Spinal cord (tissue), 10 donors: ENCODE measurements around the gene SLC13A2. TPM values are rescaled to one million over a fixed set of nuclear protein-coding genes. Genes with fewer than 3 reads are reported as not detected.
"Not testable (repeated sequence)": the region's sequence is repeated elsewhere in the genome, so short reads cannot be mapped to it uniquely, and the experiment has no call there.

Experiments used
- DNase-seq, 6 donors: peaks; one replicate each; pipeline versions ENCODE4 v3.0.0 to v3.0.0-alpha.2; 2013 to 2015; ENCODE audit warnings: low spot score in 6 of 6, low read depth in 4 of 6
- H3K27ac ChIP-seq: one replicate; pipeline ENCODE4 v1.5.1; 2013; ENCODE audit warnings: low read depth, low read length, control low read depth
- H3K27me3 ChIP-seq: one replicate; pipeline ENCODE4 v1.6.1; 2013; ENCODE audit warnings: low read length; ENCODE audit not compliant: control insufficient read depth, insufficient read depth
- H3K36me3 ChIP-seq: one replicate; pipeline ENCODE4 v1.6.1; 2013; ENCODE audit warnings: low read length; ENCODE audit not compliant: control insufficient read depth, insufficient read depth
- H3K4me1 ChIP-seq: one replicate; pipeline ENCODE4 v1.6.1; 2013; ENCODE audit warnings: low read length; ENCODE audit not compliant: control insufficient read depth, insufficient read depth
- H3K4me3 ChIP-seq: one replicate; pipeline ENCODE4 v1.5.1; 2013; ENCODE audit warnings: low read depth, low read length, control low read depth
- H3K9me3 ChIP-seq: one replicate; pipeline ENCODE4 v1.6.1; 2013; ENCODE audit warnings: low read length; ENCODE audit not compliant: control insufficient read depth, insufficient read depth
- WGBS: methylation state at CpG from one replicate; pipeline ENCODE4 v1.1.5; 2013; ENCODE audit warnings: missing lambda C conversion rate; ENCODE audit not compliant: insufficient coverage; 5-methylcytosine and 5-hydroxymethylcytosine counted together
- polyA plus RNA-seq, 2 donors: library from polyadenylated mRNA; unstranded; fragments of 120-200 nt; gene quantifications; one replicate each; pipeline ENCODE4 v1.2.1, GENCODE V29; 2013; ENCODE audit not compliant: insufficient read length in 2 of 2
- total RNA-seq, 2 donors: library from RNA; depleted of rRNA in 1 of 2; stranded (reverse); fragments of 120-200 nt in 1 of 2; fragments of >200 nt in 1 of 2; gene quantifications; one replicate each; pipeline versions ENCODE4 v1.2.3 to v1.2.4, GENCODE V29; 2013 to 2014
- donor health status: healthy.

Gene SLC13A2
- total and polyA plus RNA-seq, 4 donors = 0.06 to 0.27 (median 0.10) TPM; not detected in 1

DNA sequence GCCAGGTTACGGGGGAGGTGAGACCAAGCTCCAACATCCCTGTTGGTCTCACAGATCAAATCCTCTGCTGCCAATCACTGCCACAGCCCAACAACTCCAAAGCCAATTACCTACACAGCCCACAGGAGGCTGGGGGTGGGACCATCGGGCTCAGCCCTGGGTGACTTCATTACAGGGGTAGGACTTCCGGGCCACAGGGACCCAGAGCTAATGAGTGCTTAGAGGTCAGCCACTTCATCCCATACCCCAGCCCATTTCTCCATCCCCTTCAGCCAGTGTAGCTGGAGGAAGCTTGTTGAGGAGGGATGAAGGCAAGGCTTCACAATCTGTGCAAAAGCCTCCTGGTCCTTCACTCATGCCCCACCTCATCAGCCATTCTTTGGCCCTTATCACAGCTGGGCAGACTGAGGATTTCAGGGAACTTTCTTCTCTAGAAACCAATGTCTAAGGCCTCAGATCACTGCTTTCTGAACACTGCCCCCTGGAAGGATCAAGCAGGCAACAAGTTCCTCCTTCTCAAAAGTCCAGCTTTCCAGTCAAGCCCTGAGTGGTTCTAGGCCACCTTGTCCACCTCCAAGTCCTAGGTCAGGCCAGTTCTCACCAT lies 38.5 kb downstream of the SLC13A2 start:
- Histone ChIP-seq H3K36me3 (no peaks in the 10 kb centered on the region), H3K27me3 (peaks cover 23% of the 10 kb centered on the region), H3K9me3 (no peaks in the 10 kb centered on the region), H3K4me3 (no peak overlapping the region), H3K4me1 (peaks cover 3% of the 10 kb centered on the region), H3K27ac (no peak overlapping the region)
- WGBS = no CpG with 5 or more reads among the region's 3 CpGs
- DNase-seq = no peak

DNA sequence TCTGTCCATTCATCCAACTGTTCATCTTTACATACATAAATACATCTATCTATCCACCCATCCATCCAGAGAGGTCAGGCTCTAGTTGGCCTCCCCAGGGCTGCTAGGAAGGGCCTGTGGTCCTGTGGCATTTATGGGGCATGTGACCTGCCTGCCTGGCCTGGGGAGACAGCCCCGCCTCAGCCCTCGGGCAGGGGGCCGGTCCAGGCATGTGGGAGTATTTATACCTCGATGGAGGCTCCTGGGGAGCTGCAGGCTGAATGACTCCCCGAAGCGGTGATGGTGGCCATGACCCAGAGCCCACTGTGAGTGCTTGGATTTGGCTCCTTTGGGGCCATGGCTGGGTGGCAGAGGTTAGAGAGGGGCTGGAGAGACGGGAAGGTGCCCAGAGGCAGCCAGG lies 40.0 kb downstream of the SLC13A2 start:
- DNase-seq = no peak
- peaks cover 11% of the 10 kb centered on the region for H3K27me3 ChIP-seq
- 65% methylated on average over 5 of the region's 7 CpGs for WGBS

DNA sequence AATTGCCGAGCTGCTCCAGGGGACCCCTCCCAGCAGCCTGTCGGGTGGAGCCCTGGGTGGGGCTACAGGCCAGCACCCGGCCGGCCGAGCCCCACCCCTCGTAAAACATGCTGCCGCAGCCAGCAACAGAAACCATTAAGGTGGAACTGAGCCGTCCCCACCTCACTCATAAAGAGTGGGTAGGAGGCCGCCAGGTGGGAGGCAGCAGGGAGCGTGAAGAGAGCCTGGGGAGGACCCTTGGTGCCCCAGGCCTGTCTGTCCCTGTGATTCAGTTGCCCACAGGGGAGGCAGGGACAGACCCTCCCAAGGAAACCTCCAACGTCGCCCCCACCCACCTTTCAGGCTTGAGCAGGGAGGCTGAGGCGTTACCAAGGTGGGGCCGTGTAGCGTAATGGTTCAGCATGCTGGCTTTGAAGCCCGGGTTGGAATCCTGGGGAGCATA lies 41.1 kb downstream of the SLC13A2 start:
- no peak for DNase-seq
- no peak overlapping the region for H3K27ac ChIP-seq
- no peak overlapping the region for H3K4me3 ChIP-seq
- H3K9me3 ChIP-seq = no peaks in the 10 kb centered on the region
- peaks cover 9% of the 10 kb centered on the region for H3K27me3 ChIP-seq
- H3K4me1 ChIP-seq = no peaks in the 10 kb centered on the region
- H3K36me3 ChIP-seq = no peaks in the 10 kb centered on the region
- WGBS = 70% methylated on average over 7 of the region's 16 CpGs

More for the DNA sequence above, 40.0 kb downstream of the SLC13A2 start:
- no peaks in the 10 kb centered on the region for H3K9me3 ChIP-seq
- H3K36me3 ChIP-seq = no peaks in the 10 kb centered on the region
- H3K4me3 ChIP-seq = no peak overlapping the region
- H3K4me1 ChIP-seq = no peaks in the 10 kb centered on the region
- no peak overlapping the region for H3K27ac ChIP-seq

DNA sequence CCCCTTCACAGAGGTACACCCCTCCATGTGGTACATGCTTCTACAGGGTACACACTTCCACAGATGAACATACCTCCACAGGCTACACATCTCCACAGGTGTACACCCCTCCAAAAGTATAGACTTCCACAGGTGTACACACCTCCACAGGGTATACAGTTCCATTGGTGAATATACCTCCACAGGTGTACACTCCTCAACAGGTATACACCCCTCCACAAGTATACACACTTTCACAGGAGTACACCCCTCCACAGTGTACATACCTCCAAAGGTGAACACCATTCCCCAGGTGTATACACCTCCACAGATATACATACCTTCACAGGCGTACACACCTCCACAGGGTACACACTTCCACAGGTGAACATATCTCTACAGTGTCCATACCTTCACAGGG lies 42.1 kb downstream of the SLC13A2 start:
- no peaks in the 10 kb centered on the region for H3K36me3 ChIP-seq

DNA sequence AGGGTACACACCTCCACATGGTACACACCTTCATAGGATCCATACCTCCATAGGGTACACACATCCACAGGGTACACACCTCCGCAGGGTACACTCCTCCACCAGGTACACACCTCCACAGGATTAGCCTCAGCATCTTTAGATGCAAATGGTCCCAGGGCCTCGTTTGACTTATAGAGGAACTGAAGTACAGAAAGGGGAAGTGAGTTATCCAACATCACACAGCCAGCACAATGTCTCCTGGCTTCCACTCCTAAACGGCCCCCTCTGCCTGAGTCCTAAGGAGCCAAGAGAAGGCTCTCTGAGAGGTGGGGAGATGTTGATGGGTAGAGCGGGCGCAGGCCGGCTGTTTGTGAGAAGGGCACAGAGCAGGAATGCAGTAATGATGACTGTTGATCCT lies 44.7 kb downstream of the SLC13A2 start:
- H3K27ac ChIP-seq = no peak overlapping the region
- H3K4me1 ChIP-seq = no peaks in the 10 kb centered on the region
- H3K9me3 ChIP-seq = no peaks in the 10 kb centered on the region
- H3K27me3 ChIP-seq = peaks cover 7% of the 10 kb centered on the region
- H3K36me3 ChIP-seq = no peaks in the 10 kb centered on the region
- WGBS = 90% methylated on average over 5 of the region's 6 CpGs
- no peak overlapping the region for H3K4me3 ChIP-seq
- no peak for DNase-seq

More for the DNA sequence above, 42.1 kb downstream of the SLC13A2 start:
- DNase-seq = no peak
- Histone ChIP-seq H3K4me3 (no peak overlapping the region), H3K4me1 (no peaks in the 10 kb centered on the region), H3K27me3 (peaks cover 7% of the 10 kb centered on the region), H3K9me3 (no peaks in the 10 kb centered on the region), H3K27ac (no peak overlapping the region)
- 94% methylated on average over 1 of the region's 1 CpG for WGBS

DNA sequence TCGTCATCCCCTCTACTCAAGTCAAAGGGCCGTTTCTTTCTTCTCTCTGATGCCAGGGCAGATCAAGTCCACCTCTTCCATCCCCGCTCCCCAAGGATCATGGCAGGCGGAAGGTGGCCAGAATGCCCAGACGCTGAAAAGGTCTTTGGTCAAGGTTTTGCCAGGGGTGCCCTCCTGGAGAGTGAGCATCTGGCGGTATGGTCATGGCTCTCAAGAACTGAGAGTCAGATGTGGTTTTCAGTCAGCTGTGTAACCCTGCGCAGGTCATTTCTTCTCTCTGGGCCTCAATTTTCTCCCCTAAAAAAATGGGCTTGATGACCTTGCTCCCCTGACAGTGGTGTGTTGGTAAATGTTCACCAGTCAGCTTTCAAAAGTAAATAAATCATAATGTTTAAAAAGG lies 45.1 kb downstream of the SLC13A2 start:
- DNase-seq = no peak
- H3K4me3 ChIP-seq = no peak overlapping the region
- H3K27me3 ChIP-seq = peaks cover 6% of the 10 kb centered on the region
- H3K9me3 ChIP-seq = no peaks in the 10 kb centered on the region
- 75% methylated on average over 4 of the region's 7 CpGs for WGBS
- no peak overlapping the region for H3K27ac ChIP-seq
- no peaks in the 10 kb centered on the region for H3K4me1 ChIP-seq
- H3K36me3 ChIP-seq = no peaks in the 10 kb centered on the region

DNA sequence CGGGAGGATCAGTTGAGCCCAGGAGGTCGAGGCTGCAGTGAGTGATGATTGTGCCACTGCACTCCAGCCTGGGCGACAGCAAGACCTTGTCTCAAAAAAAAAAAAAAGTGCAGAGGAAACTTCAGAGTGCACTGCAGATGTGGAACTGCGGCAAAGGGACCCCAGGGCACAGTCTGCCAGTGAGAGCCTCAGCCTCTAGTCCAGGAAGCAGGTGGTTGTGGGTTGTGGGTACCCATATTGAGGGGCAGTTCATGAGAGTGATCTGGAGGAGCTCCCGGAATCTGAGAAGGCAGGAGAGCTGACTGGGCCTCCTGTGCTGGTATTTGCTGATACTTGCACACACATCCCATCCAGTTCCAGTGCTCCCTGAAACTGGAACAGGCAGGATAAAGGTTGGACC lies 45.8 kb downstream of the SLC13A2 start:
- H3K9me3 ChIP-seq = no peaks in the 10 kb centered on the region
- no peak for DNase-seq
- no peak overlapping the region for H3K27ac ChIP-seq
- no peaks in the 10 kb centered on the region for H3K36me3 ChIP-seq
- H3K4me1 ChIP-seq = no peaks in the 10 kb centered on the region
- peaks cover 5% of the 10 kb centered on the region for H3K27me3 ChIP-seq
- no peak overlapping the region for H3K4me3 ChIP-seq
- WGBS = 80% methylated on average over 4 of the region's 5 CpGs

DNA sequence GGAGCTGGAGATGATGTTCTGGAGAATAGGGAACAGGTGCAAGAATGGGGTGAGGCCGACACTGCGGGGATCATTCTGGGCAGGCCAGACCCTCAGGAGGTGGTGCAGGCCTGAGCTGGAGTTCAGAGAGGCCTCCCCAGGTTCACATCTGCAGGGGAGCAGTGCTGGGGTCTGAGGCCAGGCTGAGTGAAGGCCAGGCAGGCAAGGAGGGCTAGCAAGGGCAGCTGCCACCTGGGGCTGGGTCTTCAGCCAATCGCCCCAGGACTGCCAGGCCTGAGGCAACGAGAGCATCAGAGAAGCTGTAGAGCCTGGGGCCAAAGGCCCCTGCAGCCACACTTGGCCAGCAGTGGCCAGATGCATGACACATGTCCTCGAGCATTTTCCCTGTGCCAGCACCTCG lies 47.2 kb downstream of the SLC13A2 start:
- H3K27ac ChIP-seq = no peak overlapping the region
- no peak overlapping the region for H3K4me3 ChIP-seq
- DNase-seq = no peak
- peaks cover 3% of the 10 kb centered on the region for H3K36me3 ChIP-seq
- WGBS = 78% methylated on average over 6 of the region's 6 CpGs
- H3K9me3 ChIP-seq = no peaks in the 10 kb centered on the region
- no peaks in the 10 kb centered on the region for H3K27me3 ChIP-seq
- H3K4me1 ChIP-seq = no peaks in the 10 kb centered on the region

DNA sequence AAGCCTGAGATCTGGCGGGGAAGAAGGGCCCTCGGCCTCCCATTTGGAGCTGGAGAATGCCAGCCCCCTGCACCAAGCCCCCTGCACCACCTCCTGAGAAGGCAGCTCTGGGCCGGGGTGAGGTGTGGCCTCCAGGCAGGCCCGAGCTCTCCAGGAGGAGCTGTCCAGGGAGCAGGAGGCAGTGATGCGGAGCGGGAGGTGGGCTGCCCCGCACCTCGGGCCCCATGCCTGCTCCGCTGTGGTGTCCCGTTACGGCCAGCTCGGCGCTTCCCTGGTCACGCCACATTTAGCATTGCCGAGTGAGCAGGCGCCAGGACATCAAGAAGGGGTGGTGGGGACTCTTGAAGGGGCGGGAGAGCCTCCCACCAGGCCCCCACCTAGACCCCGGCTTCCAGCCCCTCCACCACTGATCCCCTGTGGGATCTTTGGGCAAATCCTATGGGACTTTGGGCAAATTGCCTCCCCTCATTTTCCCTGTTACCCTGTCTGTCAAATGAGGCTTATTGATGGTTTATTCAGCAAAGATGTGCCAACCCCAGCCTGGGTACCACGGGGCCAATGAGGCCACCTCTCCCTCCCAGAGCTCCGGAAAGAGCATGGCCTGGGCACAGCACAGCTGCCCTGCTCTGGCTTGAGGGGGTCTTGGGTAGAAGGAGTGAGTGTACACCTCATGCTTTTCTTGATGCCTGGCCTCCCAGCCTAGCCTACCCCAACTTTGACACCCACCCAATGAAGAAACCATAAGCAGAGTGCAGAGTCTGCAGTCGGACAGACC lies 48.1 kb downstream of the SLC13A2 start:
- 19% methylated on average over 15 of the region's 21 CpGs for WGBS
- Histone ChIP-seq H3K4me3 (no peak overlapping the region), H3K27me3 (no peaks in the 10 kb centered on the region), H3K27ac (no peak overlapping the region), H3K9me3 (no peaks in the 10 kb centered on the region), H3K36me3 (peaks cover 3% of the 10 kb centered on the region), H3K4me1 (no peaks in the 10 kb centered on the region)
- DNase-seq = no peak

DNA sequence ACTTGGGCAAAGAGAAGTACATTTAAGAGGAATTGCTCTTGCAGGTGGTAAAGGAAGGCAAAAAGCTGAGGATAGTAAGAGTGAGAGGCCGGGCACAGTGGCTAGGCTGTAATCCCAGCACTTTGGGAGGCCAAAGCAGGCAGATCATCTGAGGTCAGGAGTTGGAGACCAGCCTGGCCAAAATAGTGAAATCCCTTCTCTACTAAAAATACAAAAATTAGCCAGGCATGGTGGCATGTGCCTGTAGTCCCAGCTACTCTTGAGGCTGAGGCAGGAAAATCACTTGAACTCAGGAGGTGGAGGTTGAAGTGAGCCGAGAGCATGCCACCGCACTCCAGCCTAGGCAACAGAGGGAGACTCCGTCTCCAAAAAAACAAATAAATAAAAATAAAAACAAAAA lies 48.8 kb downstream of the SLC13A2 start:
- 78% methylated on average over 1 of the region's 4 CpGs for WGBS
- not testable (repeated sequence) for H3K9me3 ChIP-seq, H3K27ac ChIP-seq, DNase-seq, H3K4me1 ChIP-seq, H3K27me3 ChIP-seq, H3K36me3 ChIP-seq, H3K4me3 ChIP-seq
